Right lobe of liver (tissue), 6 donors: ENCODE measurements around the gene PPP1R12A. TPM values are rescaled to one million over a fixed set of nuclear protein-coding genes. Genes with fewer than 3 reads are reported as not detected.

Source experiments
- ATAC-seq, 4 donors: fragments of 200-7000 bp; cut with Tn5 transposase; one replicate each; pipeline ENCODE4 v1.9.1; 2020; ENCODE audit warnings: mild to moderate bottlenecking in 4 of 4, moderate library complexity in 4 of 4
- DNase-seq, 3 donors: peaks; one replicate each; pipeline ENCODE4 v3.0.0-alpha.2; 2020
- H3K27ac ChIP-seq, 3 donors: fragments of 200-600 bp; one replicate each; pipeline ENCODE4 v1.8.0; 2022
- H3K27me3 ChIP-seq, 2 donors: fragments of 200-600 bp; one replicate each; pipeline ENCODE4 v1.8.0; 2022
- H3K36me3 ChIP-seq, 4 donors: fragments of 200-600 bp; sonication (generic) in 1 of 4; one replicate each; pipeline versions ENCODE4 v1.5.1 to v1.8.0; 2017 to 2022; ENCODE audit warnings: control low read depth in 1 of 4
- H3K4me1 ChIP-seq, 4 donors: fragments of 200-600 bp; sonication (generic) in 1 of 4; one replicate each; pipeline versions ENCODE4 v1.5.1 to v1.8.0; 2017 to 2022; ENCODE audit warnings: control low read depth in 1 of 4
- H3K4me3 ChIP-seq, 3 donors: fragments of 200-600 bp; one replicate each; pipeline ENCODE4 v1.8.0; 2022
- H3K9me3 ChIP-seq, 4 donors: fragments of 200-600 bp; sonication (generic) in 1 of 4; one replicate each; pipeline versions ENCODE4 v1.5.1 to v1.8.0; 2017 to 2022; ENCODE audit warnings: control low read depth in 1 of 4
- CTCF ChIP-seq, 4 donors: fragments of 200-600 bp in 3 of 4; fragments of 450-650 bp in 1 of 4; IDR thresholded peaks; one replicate each; pipeline versions ENCODE4 v1.5.1 to v1.8.0; 2016 to 2022; ENCODE audit warnings: antibody characterized with exemption in 4 of 4, mild to moderate bottlenecking in 2 of 4
- POLR2A ChIP-seq: fragments of 450-650 bp; IDR thresholded peaks from one replicate; pipeline ENCODE4 v1.6.1; 2017; ENCODE audit warnings: antibody characterized with exemption, mild to moderate bottlenecking
- WGBS: methylation state at CpG from one replicate; pipeline ENCODE4 v1.1.6; 2018; ENCODE audit warnings: low coverage, low lambda C conversion rate; ENCODE audit not compliant: insufficient coverage; ENCODE audit errors: missing lambda C conversion rate; 5-methylcytosine and 5-hydroxymethylcytosine counted together
- intact Hi-C, 2 donors: fragments of 100-400 bp; cut with DNase I; formaldehyde crosslinking; loops; one replicate each; pipeline versions ENCODE4 v1.11.2 to v1.14.1; 2022
- total RNA-seq, 6 experiments: library from RNA; depleted of rRNA in 2 of 6; stranded (reverse); fragments of >200 nt in 2 of 6; fragmentation: NEBNext Ultra II Directional in 3 of 6; extraction: Animal tissue kit (Norgen Biotek cat#: 25700) in 3 of 6; gene quantifications; one replicate each; pipeline versions ENCODE4 v1.1.0 to v1.2.4, GENCODE V29; 2016 to 2023
- donor health status: DM: no; HTN: yes; CAD: no.
- donor health status: DM: no; HTN: no; CAD: no.
- donor health status: DM: no; HTN: no; CAD: no.
- donor health status: DM: no; HTN: yes; CAD: no.
- donor health status: DM: no; HTN: yes; CAD: no.

Gene PPP1R12A
- total RNA-seq, 6 experiments from 2014 or later = 13.1 to 21.0 (median 19.2) TPM

GRCh38 chr12:79895804-79896203, 39.1 kb downstream of the PPP1R12A start:
- ATAC-seq (no peak), DNase-seq (no peak)
- Histone ChIP-seq H3K4me3 (no peak overlapping the region), H3K27ac (no peak overlapping the region), H3K4me1 (peaks cover 0 to 12% (median under 1%) of the 10 kb centered on the region in 4 donors), H3K27me3 (no peaks in the 10 kb centered on the region), H3K9me3 (no peaks in the 10 kb centered on the region), H3K36me3 (no peaks in the 10 kb centered on the region)
- WGBS = 79% methylated on average over 1 of the region's 1 CpG
- no peak for TF ChIP-seq CTCF (IDR thresholded peaks at IDR 0.05)
- no peak for TF ChIP-seq POLR2A
- intact Hi-C loops = no loop called here

- TF ChIP-seq POLR2A (no peak), CTCF (IDR thresholded peaks at IDR 0.05) (no peak)
- no peak for ATAC-seq
- no peaks in the 10 kb centered on the region for H3K27me3 ChIP-seq
These were observed 39.8 kb downstream of the PPP1R12A start for GRCh38 chr12:79895071-79895470.

GRCh38 chr12:79891506-79892162, 43.3 kb downstream of the PPP1R12A start:
- WGBS = 100% methylated on average over 2 of the region's 2 CpGs
- Histone ChIP-seq H3K36me3 (no peaks in the 10 kb centered on the region), H3K4me3 (no peak overlapping the region), H3K27ac (no peak overlapping the region), H3K27me3 (no peaks in the 10 kb centered on the region), H3K9me3 (no peaks in the 10 kb centered on the region), H3K4me1 (peaks cover 0 to 22% (median 3%) of the 10 kb centered on the region in 4 donors)
- ATAC-seq = no peak
- intact Hi-C loops = no loop called here
- DNase-seq = no peak
- TF ChIP-seq CTCF (IDR thresholded peaks at IDR 0.05) (no peak), POLR2A (no peak)

More at GRCh38 chr12:79895071-79895470, 39.8 kb downstream of the PPP1R12A start:
- Histone ChIP-seq H3K4me3 (no peak overlapping the region), H3K27ac (no peak overlapping the region), H3K4me1 (peaks cover 0 to 6% (median 0%) of the 10 kb centered on the region in 4 donors), H3K36me3 (no peaks in the 10 kb centered on the region), H3K9me3 (no peaks in the 10 kb centered on the region)
- intact Hi-C loops = no loop called here
- no peak for DNase-seq

- intact Hi-C loops = no loop called here
- Histone ChIP-seq H3K27ac (no peak overlapping the region), H3K9me3 (no peaks in the 10 kb centered on the region), H3K4me3 (no peak overlapping the region), H3K36me3 (no peaks in the 10 kb centered on the region), H3K4me1 (peaks cover 0 to 23% (median 3%) of the 10 kb centered on the region in 4 donors), H3K27me3 (no peaks in the 10 kb centered on the region)
- ATAC-seq (peak; percentile 73 to 83 (median 76)), DNase-seq (no peak)
- TF ChIP-seq POLR2A (no peak), CTCF (IDR thresholded peaks at IDR 0.05) (no peak)
- WGBS = 38% methylated on average over 1 of the region's 1 CpG
These were observed 47.0 kb downstream of the PPP1R12A start for GRCh38 chr12:79887890-79888289.
